Measurements from ENCODE around the gene SVBP. TPM values are rescaled to one million over a fixed set of nuclear protein-coding genes. Genes with fewer than 3 reads are reported as not detected.

The SVBP gene
- total and polyA plus RNA-seq, 2 of the 8 experiments (the other 6 are each of a cell fraction or from before 2014, with no cell fraction given) = 29.7 to 30.2 TPM

DNA sequence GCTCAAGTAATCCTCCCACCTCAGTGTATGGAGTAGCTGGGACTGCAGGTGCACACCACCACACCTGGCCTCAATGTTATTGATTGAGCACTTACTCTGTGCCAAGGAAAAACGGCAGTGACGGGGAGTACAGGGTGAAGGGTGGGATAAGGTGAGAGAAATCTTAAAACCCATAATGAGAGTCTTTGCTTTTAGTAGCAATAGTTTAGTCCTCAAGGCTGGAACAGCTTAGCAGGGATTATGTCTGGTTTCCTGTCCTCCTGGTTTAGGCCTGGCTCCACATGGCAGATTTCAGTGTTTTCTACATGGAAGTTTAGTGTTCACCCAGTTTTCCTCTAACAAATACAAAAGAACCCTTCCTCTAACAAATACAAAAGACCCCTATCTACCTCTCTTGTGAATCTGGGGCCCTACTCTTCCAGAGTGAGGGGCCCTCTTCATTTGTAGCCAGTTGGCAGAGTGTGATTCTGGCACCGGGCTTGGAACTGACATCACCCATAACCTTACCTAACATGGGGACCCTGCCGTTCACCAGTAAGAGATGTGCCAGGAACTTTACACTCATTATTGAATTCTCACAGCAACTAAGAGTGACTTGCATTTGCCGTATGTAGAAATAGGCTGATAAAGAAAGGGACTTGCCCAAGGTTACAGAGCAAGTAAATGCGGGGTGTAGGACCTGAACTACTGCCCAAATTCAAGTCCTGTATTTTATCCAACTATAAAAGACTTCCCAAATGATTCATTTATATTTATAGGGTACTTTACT lies 36.1 kb upstream of the SVBP start (continued):
- TF ChIP-seq, protein P1, sequence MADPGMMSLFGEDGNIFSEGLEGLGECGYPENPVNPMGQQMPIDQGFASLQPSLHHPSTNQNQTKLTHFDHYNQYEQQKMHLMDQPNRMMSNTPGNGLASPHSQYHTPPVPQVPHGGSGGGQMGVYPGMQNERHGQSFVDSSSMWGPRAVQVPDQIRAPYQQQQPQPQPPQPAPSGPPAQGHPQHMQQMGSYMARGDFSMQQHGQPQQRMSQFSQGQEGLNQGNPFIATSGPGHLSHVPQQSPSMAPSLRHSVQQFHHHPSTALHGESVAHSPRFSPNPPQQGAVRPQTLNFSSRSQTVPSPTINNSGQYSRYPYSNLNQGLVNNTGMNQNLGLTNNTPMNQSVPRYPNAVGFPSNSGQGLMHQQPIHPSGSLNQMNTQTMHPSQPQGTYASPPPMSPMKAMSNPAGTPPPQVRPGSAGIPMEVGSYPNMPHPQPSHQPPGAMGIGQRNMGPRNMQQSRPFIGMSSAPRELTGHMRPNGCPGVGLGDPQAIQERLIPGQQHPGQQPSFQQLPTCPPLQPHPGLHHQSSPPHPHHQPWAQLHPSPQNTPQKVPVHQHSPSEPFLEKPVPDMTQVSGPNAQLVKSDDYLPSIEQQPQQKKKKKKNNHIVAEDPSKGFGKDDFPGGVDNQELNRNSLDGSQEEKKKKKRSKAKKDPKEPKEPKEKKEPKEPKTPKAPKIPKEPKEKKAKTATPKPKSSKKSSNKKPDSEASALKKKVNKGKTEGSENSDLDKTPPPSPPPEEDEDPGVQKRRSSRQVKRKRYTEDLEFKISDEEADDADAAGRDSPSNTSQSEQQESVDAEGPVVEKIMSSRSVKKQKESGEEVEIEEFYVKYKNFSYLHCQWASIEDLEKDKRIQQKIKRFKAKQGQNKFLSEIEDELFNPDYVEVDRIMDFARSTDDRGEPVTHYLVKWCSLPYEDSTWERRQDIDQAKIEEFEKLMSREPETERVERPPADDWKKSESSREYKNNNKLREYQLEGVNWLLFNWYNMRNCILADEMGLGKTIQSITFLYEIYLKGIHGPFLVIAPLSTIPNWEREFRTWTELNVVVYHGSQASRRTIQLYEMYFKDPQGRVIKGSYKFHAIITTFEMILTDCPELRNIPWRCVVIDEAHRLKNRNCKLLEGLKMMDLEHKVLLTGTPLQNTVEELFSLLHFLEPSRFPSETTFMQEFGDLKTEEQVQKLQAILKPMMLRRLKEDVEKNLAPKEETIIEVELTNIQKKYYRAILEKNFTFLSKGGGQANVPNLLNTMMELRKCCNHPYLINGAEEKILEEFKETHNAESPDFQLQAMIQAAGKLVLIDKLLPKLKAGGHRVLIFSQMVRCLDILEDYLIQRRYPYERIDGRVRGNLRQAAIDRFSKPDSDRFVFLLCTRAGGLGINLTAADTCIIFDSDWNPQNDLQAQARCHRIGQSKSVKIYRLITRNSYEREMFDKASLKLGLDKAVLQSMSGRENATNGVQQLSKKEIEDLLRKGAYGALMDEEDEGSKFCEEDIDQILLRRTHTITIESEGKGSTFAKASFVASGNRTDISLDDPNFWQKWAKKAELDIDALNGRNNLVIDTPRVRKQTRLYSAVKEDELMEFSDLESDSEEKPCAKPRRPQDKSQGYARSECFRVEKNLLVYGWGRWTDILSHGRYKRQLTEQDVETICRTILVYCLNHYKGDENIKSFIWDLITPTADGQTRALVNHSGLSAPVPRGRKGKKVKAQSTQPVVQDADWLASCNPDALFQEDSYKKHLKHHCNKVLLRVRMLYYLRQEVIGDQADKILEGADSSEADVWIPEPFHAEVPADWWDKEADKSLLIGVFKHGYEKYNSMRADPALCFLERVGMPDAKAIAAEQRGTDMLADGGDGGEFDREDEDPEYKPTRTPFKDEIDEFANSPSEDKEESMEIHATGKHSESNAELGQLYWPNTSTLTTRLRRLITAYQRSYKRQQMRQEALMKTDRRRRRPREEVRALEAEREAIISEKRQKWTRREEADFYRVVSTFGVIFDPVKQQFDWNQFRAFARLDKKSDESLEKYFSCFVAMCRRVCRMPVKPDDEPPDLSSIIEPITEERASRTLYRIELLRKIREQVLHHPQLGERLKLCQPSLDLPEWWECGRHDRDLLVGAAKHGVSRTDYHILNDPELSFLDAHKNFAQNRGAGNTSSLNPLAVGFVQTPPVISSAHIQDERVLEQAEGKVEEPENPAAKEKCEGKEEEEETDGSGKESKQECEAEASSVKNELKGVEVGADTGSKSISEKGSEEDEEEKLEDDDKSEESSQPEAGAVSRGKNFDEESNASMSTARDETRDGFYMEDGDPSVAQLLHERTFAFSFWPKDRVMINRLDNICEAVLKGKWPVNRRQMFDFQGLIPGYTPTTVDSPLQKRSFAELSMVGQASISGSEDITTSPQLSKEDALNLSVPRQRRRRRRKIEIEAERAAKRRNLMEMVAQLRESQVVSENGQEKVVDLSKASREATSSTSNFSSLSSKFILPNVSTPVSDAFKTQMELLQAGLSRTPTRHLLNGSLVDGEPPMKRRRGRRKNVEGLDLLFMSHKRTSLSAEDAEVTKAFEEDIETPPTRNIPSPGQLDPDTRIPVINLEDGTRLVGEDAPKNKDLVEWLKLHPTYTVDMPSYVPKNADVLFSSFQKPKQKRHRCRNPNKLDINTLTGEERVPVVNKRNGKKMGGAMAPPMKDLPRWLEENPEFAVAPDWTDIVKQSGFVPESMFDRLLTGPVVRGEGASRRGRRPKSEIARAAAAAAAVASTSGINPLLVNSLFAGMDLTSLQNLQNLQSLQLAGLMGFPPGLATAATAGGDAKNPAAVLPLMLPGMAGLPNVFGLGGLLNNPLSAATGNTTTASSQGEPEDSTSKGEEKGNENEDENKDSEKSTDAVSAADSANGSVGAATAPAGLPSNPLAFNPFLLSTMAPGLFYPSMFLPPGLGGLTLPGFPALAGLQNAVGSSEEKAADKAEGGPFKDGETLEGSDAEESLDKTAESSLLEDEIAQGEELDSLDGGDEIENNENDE (IDR thresholded peaks at IDR 0.05; ENCODE audit: insufficient replicate concordance, low read length) = no peak
- TF ChIP-seq, protein P2, sequence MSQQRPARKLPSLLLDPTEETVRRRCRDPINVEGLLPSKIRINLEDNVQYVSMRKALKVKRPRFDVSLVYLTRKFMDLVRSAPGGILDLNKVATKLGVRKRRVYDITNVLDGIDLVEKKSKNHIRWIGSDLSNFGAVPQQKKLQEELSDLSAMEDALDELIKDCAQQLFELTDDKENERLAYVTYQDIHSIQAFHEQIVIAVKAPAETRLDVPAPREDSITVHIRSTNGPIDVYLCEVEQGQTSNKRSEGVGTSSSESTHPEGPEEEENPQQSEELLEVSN (IDR thresholded peaks at IDR 0.05) = no peak
- TF ChIP-seq EP300 (IDR thresholded peaks at IDR 0.05; ENCODE audit: borderline replicate concordance in 1 of 2, low read depth in 2 of 2, low read length in 2 of 2) = no peak
- TF ChIP-seq HDAC6 (IDR thresholded peaks at IDR 0.05; ENCODE audit: low read depth, low read length) = no peak
- TF ChIP-seq, protein P3, sequence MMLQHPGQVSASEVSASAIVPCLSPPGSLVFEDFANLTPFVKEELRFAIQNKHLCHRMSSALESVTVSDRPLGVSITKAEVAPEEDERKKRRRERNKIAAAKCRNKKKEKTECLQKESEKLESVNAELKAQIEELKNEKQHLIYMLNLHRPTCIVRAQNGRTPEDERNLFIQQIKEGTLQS (IDR thresholded peaks at IDR 0.05; ENCODE audit: insufficient read depth, low read depth, low read length) = no peak
- TF ChIP-seq CHD2 (IDR thresholded peaks at IDR 0.05; ENCODE audit: low read length) = no peak
- TF ChIP-seq TBP (IDR thresholded peaks at IDR 0.05; ENCODE audit: low read depth, low read length) = no peak
- TF ChIP-seq CBX8 (IDR thresholded peaks at IDR 0.05; ENCODE audit: borderline replicate concordance, low read depth, low read length) = no peak
- TF ChIP-seq NRF1 (IDR thresholded peaks at IDR 0.05; ENCODE audit: low read depth, low read length) = no peak

Measured in H1 (cell line).